Subcutaneous adipose tissue (tissue), 4 donors: ENCODE measurements around the gene LYZL1. TPM values are rescaled to one million over a fixed set of nuclear protein-coding genes. Genes with fewer than 3 reads are reported as not detected.

ENCODE experiments used
- total RNA-seq, 4 donors: library from RNA; depleted of rRNA; stranded (reverse); fragments of >200 nt; gene quantifications; one replicate each; pipeline ENCODE4 v1.1.0, GENCODE V29; 2016
- TF ChIP-seq, protein P1 (sequence below): fragments of 450-650 bp; IDR thresholded peaks from one replicate; pipeline ENCODE4 v1.5.1; 2016; ENCODE audit warnings: low read depth, mild to moderate bottlenecking, control low read depth, antibody characterized with exemption, moderate library complexity

The LYZL1 gene
- total RNA-seq, 4 donors from 2014 or later = not detected

DNA sequence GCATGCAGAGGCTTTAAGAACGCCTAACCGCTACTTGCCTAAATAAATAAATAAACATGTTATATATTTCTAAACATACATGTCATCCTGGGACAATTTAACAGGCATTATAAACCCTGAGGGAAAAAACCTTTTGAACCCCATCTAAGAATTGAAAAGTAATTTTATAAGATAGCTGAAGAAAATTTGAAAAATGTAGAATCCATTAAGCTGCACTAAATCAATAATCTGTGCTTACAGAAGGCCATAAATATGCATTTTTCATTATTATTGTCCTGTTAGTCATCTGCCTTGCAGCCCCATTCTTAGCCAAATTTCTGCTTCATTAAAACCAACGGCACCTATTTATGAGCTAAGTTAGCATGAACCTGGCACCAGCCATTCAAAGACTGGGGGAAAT lies 24.2 kb downstream of the LYZL1 start:
- TF ChIP-seq, protein P1, sequence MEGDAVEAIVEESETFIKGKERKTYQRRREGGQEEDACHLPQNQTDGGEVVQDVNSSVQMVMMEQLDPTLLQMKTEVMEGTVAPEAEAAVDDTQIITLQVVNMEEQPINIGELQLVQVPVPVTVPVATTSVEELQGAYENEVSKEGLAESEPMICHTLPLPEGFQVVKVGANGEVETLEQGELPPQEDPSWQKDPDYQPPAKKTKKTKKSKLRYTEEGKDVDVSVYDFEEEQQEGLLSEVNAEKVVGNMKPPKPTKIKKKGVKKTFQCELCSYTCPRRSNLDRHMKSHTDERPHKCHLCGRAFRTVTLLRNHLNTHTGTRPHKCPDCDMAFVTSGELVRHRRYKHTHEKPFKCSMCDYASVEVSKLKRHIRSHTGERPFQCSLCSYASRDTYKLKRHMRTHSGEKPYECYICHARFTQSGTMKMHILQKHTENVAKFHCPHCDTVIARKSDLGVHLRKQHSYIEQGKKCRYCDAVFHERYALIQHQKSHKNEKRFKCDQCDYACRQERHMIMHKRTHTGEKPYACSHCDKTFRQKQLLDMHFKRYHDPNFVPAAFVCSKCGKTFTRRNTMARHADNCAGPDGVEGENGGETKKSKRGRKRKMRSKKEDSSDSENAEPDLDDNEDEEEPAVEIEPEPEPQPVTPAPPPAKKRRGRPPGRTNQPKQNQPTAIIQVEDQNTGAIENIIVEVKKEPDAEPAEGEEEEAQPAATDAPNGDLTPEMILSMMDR = no peak

GRCh38 chr10:29314726-29315125 lies 25.9 kb downstream of the LYZL1 start:
- TF ChIP-seq, protein P1 = no peak

- TF ChIP-seq, protein P1 = no peak
Measured at GRCh38 chr10:29315814-29316213, 26.9 kb downstream of the LYZL1 start.

DNA sequence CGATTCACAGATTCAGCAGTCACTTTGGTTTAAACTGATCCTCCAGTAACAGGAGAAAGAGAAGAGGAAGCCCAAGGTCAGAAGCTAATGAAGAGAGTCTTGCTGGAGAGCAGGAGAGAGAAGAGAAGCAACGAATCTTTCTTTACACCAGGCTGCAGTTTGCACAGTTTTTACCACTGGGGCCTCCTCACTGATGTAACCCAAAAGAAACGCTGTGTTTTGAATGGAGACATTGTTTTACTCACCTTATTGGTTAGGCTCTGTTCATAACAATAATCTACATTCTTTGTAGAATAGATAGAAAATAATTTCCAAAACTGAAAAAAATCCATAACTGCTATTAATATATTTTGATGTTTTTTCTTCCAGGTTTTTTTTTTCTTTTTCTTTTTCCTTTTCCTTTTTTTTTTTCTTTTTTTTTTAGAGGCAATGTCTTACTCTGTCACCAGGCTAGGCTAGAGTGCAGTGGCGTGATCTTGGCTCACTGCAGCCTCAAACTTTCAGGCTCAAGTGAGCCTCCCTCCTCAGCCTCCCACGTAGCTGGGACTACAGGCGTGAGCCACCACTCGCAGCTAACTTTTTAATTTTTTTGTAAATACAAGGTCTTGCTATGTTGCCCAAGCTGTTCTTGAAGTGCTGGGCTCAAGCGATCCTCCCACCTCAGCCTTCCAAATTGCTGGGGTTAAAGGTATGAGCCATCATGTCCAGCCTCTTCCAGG lies 27.6 kb downstream of the LYZL1 start:
- TF ChIP-seq, protein P1 = no peak

GRCh38 chr10:29317027-29317420 lies 28.2 kb downstream of the LYZL1 start:
- TF ChIP-seq, protein P1 = no peak

GRCh38 chr10:29317423-29318021 lies 28.7 kb downstream of the LYZL1 start:
- TF ChIP-seq, protein P1 = no peak

GRCh38 chr10:29319205-29319781 lies 30.4 kb downstream of the LYZL1 start:
- TF ChIP-seq, protein P1 = no peak
